K562 (cell line): ENCODE data around the gene NUDT5. TPM values are rescaled to one million over a fixed set of nuclear protein-coding genes. Genes with fewer than 3 reads are reported as not detected.

Experiments
- ATF3 ChIP-seq, 2 experiments: fragments of 450-650 bp in 1 of 2; sonication (generic) in 1 of 2; formaldehyde crosslinking in 1 of 2; IDR thresholded peaks in 1 of 2; conservative IDR thresholded peaks in 1 of 2; 2 replicates each; pipeline versions ENCODE4 v1.6.1 to v1.8.1; 2016 to 2023; ENCODE audit warnings: mild to moderate bottlenecking in 2 of 2, moderate library complexity in 2 of 2, inconsistent platforms in 1 of 2, missing genetic modification reagents in 1 of 2
- BDP1 ChIP-seq: IDR thresholded peaks from 3 replicates; pipeline ENCODE4 v1.6.1; 2011; ENCODE audit not compliant: insufficient read length, insufficient read depth
- CEBPB ChIP-seq: fragments of 450-650 bp; IDR thresholded peaks from 2 replicates; pipeline ENCODE4 v1.6.1; 2016; ENCODE audit warnings: missing genetic modification characterization, missing compliant biosample characterization
- CEBPG ChIP-seq, 3 experiments: fragments of 200-800 bp in 1 of 3; sonication (Bioruptor generic) in 1 of 3; sonication (generic) in 1 of 3; formaldehyde crosslinking in 1 of 3; IDR thresholded peaks in 2 of 3; conservative IDR thresholded peaks in 1 of 3; 2 replicates each; pipeline versions ENCODE4 v1.6.1 to v1.8.0; 2016 to 2022; ENCODE audit warnings: missing compliant biosample characterization in 2 of 3, missing genetic modification characterization in 2 of 3, mild to moderate bottlenecking in 1 of 3, missing genetic modification reagents in 1 of 3
- ETV5 ChIP-seq: sonication (generic); formaldehyde crosslinking; IDR thresholded peaks from 2 replicates; pipeline ENCODE4 v1.4.0; 2020; ENCODE audit warnings: low read depth, mild to moderate bottlenecking, missing genetic modification reagents
- EWSR1 ChIP-seq: fragments of 450-650 bp; IDR thresholded peaks from 2 replicates; pipeline ENCODE4 v1.6.1; 2018; ENCODE audit warnings: borderline replicate concordance, mild to moderate bottlenecking, low read depth, moderate library complexity; ENCODE audit not compliant: partially characterized antibody
- HNRNPUL1 ChIP-seq: fragments of 200-400 bp; formaldehyde crosslinking; IDR thresholded peaks from 2 replicates; pipeline ENCODE4 v1.6.1; 2017; ENCODE audit warnings: low read length
- IRF9 ChIP-seq: fragments of 450-650 bp; IDR thresholded peaks from 2 replicates; pipeline ENCODE4 v1.6.1; 2016; ENCODE audit warnings: missing biosample characterization, missing genetic modification characterization
- MAFF ChIP-seq: IDR thresholded peaks from 2 replicates; pipeline ENCODE4 v1.6.1; 2012; ENCODE audit warnings: low read length, improper control_type of control experiment
- MBD1 ChIP-seq: fragments of 250-450 bp; sonication (Bioruptor Pico); IDR thresholded peaks from 2 replicates; pipeline ENCODE4 v1.8.0; 2022; ENCODE audit warnings: inconsistent platforms
- MNT ChIP-seq, 2 experiments: fragments of 450-650 bp; conservative IDR thresholded peaks; 2 replicates each; pipeline ENCODE4 v1.6.1; 2017; ENCODE audit warnings: mild to moderate bottlenecking in 2 of 2, moderate library complexity in 2 of 2
- POLR2AphosphoS5 ChIP-seq: IDR thresholded peaks from 2 replicates; pipeline ENCODE4 v1.6.1; 2011; ENCODE audit warnings: mild to moderate bottlenecking, low read depth, low read length, moderate library complexity; ENCODE audit not compliant: control insufficient read depth, insufficient read depth
- SAFB2 ChIP-seq: fragments of 200-400 bp; formaldehyde crosslinking; IDR thresholded peaks from 2 replicates; pipeline ENCODE4 v1.6.1; 2018; ENCODE audit warnings: borderline replicate concordance, low read length, low read depth, moderate library complexity; ENCODE audit not compliant: severe bottlenecking
- SETDB1 ChIP-seq: IDR thresholded peaks from one replicate; pipeline ENCODE4 v1.6.1; 2012; ENCODE audit warnings: low read length, control low read depth, inconsistent platforms
- TEAD4 ChIP-seq, 2 experiments: sonication (generic) in 1 of 2; formaldehyde crosslinking in 1 of 2; IDR thresholded peaks; 2 replicates each; pipeline versions ENCODE4 v1.6.1 to v1.8.0; 2012 to 2022; ENCODE audit warnings: borderline replicate concordance in 1 of 2, inconsistent platforms in 1 of 2, low read length in 1 of 2, mild to moderate bottlenecking in 1 of 2, missing genetic modification reagents in 1 of 2
- TFE3 ChIP-seq: fragments of 450-650 bp; formaldehyde crosslinking; IDR thresholded peaks from 2 replicates; pipeline ENCODE4 v1.4.0; 2020; ENCODE audit warnings: mild to moderate bottlenecking, mixed read lengths
- ZNF512 ChIP-seq: IDR thresholded peaks from 2 replicates; pipeline ENCODE4 v1.6.1; 2016; ENCODE audit warnings: missing genetic modification characterization, missing compliant biosample characterization
- ZNF695 ChIP-seq: fragments of 450-650 bp; formaldehyde crosslinking; IDR thresholded peaks from 2 replicates; pipeline ENCODE4 v1.4.0; 2020; ENCODE audit warnings: mild to moderate bottlenecking, moderate library complexity
- polyA plus RNA-seq, 8 experiments: library from polyadenylated mRNA; depleted of rRNA in 4 of 8; stranded (reverse) in 5 of 8; unstranded in 3 of 8; fragments of >200 nt; fragmentation: Nextera tagmentation in 2 of 8; fragmentation: Illumina TruSeq in 1 of 8; extraction: Ambion mirVana in 2 of 8; extraction: Trizol in 1 of 8; gene quantifications; 2 replicates each; pipeline versions ENCODE4 v1.2.1 to v1.2.3, GENCODE V29; 2011 to 2014; ENCODE audit warnings: inconsistent platforms in 1 of 8, missing spikeins in 1 of 8
- total RNA-seq, 7 experiments: library from RNA; depleted of rRNA in 6 of 7; stranded (reverse); fragments of >200 nt in 6 of 7; fragmentation: Illumina TruSeq in 2 of 7; extraction: Trizol in 2 of 7; gene quantifications; 2 replicates each; pipeline versions ENCODE4 v1.2.1 to v1.2.3, GENCODE V29; 2011 to 2021; ENCODE audit warnings: low replicate concordance in 1 of 7

Gene NUDT5
- total and polyA plus RNA-seq, 9 of the 15 experiments (the other 6 are each of a cell fraction or from before 2014, with no cell fraction given): 87.7 to 422 (median 186) TPM

- TF ChIP-seq POLR2AphosphoS5: no peak
- TF ChIP-seq ZNF695: no peak
- TF ChIP-seq ETV5 (CRISPR knock-in tag): no peak
- TF ChIP-seq BDP1: no peak
- TF ChIP-seq ZNF512 (tag): no peak
- TF ChIP-seq SETDB1: no peak
- TF ChIP-seq TFE3 (CRISPR knock-in tag): peak; percentile 48
- TF ChIP-seq ATF3 (IDR thresholded peaks at IDR 0.05): 0 out of 2 replicates have a peak, but pooled peaks have one; percentile 26
- no peak for TF ChIP-seq ATF3 (CRISPR knock-in tag; conservative IDR thresholded peaks at IDR 0.05)
- TF ChIP-seq EWSR1: no peak
- TF ChIP-seq TEAD4 (IDR thresholded peaks at IDR 0.05; ENCODE audit: low read length): no peak
- TF ChIP-seq TEAD4 (CRISPR knock-in tag; IDR thresholded peaks at IDR 0.05; ENCODE audit: borderline replicate concordance): no peak
- TF ChIP-seq SAFB2: no peak
- TF ChIP-seq HNRNPUL1: no peak
- TF ChIP-seq MNT (conservative IDR thresholded peaks at IDR 0.05): no peak
- TF ChIP-seq CEBPG (CRISPR knock-in tag; IDR thresholded peaks at IDR 0.05): 0 out of 2 replicates have a peak, but pooled peaks have one; percentile 13
- peak; percentile 50 to 70; a peak in 3 of 4 replicates for TF ChIP-seq CEBPG (tag; conservative IDR thresholded peaks at IDR 0.05 in 1 of 2, IDR thresholded peaks at IDR 0.05 in 1 of 2)
- TF ChIP-seq MAFF: no peak
- TF ChIP-seq MBD1: no peak
- peak; percentile 89 for TF ChIP-seq CEBPB
- no peak for TF ChIP-seq IRF9
These were observed 2.5 kb downstream of the NUDT5 start (continued) for GRCh38 chr10:12193193-12193592.
